ENCODE data around the gene DRC1. TPM values are rescaled to one million over a fixed set of nuclear protein-coding genes. Genes with fewer than 3 reads are reported as not detected.

The DRC1 gene
- total and polyA plus RNA-seq, 2 of the 4 experiments (the other 2 are of a cell fraction), result 0.18 TPM; not detected in 1

DNA sequence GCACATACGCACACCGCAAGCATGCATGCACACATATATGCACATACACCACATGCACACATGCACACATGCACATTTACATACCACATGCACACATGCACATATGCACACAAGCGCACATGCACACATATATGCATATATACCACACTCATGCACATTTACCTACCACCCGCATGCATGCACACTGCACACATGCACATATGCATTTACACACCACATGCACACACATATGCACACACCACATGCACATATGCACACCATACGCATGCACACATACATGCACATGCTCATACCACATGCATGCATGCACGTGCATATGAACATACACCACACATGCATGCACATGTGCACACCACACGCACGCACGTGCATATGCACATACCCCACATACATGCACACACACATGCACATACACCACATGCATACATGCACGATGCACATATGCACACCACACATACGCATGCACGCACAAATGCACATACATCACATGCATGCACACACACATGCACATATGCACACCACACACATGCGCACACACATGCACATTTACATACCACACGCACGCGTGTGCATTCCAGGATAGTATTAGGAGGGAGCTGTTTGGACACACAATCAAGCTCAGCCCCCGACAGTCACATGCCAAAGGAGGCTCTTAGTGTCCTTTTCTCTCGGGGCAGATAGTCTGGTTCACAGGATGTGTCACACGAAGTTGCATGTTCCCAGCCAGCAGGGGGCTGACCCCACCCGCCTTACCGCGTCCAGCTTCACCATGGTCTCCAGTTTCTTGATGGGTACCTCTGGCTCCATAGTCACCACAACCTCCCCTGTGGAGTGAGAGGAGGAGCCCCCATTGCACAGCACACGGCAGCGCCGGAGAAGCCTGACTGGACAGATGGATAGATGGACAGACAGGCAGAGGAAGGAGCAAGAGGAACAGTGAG is 70.3 kb downstream of the DRC1 start:
- Histone ChIP-seq H4K8ac (ENCODE audit: low read depth in 2 of 2, low read length in 2 of 2) (no peak overlapping the region), H2BK5ac (ENCODE audit: low read depth, low read length, poor library complexity, severe bottlenecking) (no peak overlapping the region), H3K9me3 (ENCODE audit: control insufficient read depth, insufficient read depth, low read length) (peaks cover 5% of the 10 kb centered on the region), H2BK20ac (ENCODE audit: low read depth, low read length) (no peak overlapping the region), H3K4ac (ENCODE audit: low read depth, low read length) (no peak overlapping the region), H3K18ac (ENCODE audit: low read depth, low read length) (no peak overlapping the region), H3K23ac (ENCODE audit: low read depth, low read length) (no peak overlapping the region), H3K4me1 (ENCODE audit: control insufficient read depth, insufficient read depth, low read length) (no peaks in the 10 kb centered on the region), H2AK5ac (ENCODE audit: low read depth, low read length) (no peak overlapping the region), H3K27ac (ENCODE audit: insufficient read depth, low read length) (no peak overlapping the region), H2AFZ (replicated peaks; ENCODE audit: low read length, poor library complexity) (no peak overlapping the region), H3K56ac (ENCODE audit: extremely low read depth, insufficient read depth, low read length) (no peak overlapping the region), H4K91ac (ENCODE audit: insufficient read depth, low read depth, low read length) (no peak overlapping the region), H3K27me3 (ENCODE audit: control insufficient read depth, insufficient read depth, low read length) (no peaks in the 10 kb centered on the region; the same call in 1 of the 2 replicates), H4K20me1 (ENCODE audit: insufficient read depth, low read length) (no peaks in the 10 kb centered on the region), H3K36me3 (ENCODE audit: control insufficient read depth, insufficient read depth, low read length) (no peaks in the 10 kb centered on the region), H4K5ac (ENCODE audit: low read depth, low read length) (no peak overlapping the region), H3K79me1 (ENCODE audit: low read depth in 1 of 2, low read length in 2 of 2) (no peaks in the 10 kb centered on the region), H3K9ac (ENCODE audit: low read depth, low read length) (no peak overlapping the region), H2BK15ac (ENCODE audit: low read depth, low read length) (no peak overlapping the region), H2AK9ac (replicated peaks; ENCODE audit: low read depth, low read length, poor library complexity) (no peak overlapping the region), H3K14ac (replicated peaks; ENCODE audit: low read depth, low read length) (no peak overlapping the region), H2BK120ac (ENCODE audit: low read depth, low read length) (no peak overlapping the region), H3K4me2 (ENCODE audit: low read depth, low read length) (no peak overlapping the region), H3K4me3 (ENCODE audit: insufficient read depth, low read depth, low read length) (no peak overlapping the region), H3K9me1 (ENCODE audit: insufficient read depth, low read length) (no peaks in the 10 kb centered on the region; the same call in 1 of the 2 replicates)
- CTCF ChIA-PET, result no interaction called here
- 89% methylated on average over 12 of the region's 25 CpGs; no CpG with 5 or more reads in 1 of the 2 experiments for WGBS, 2 experiments (ENCODE audit: extremely low coverage in 2 of 2, insufficient read length in 1 of 2)
- DNase-seq (no peak), ATAC-seq (ENCODE audit: low read depth) (no peak)
- POLR2A ChIA-PET (ENCODE audit: unreplicated experiment), result no interaction called here
- in situ Hi-C loops (cut with MboI; ENCODE audit: low sequenced_read_pairs), result no loop called here
- intact Hi-C loops (cut with micrococcal nuclease), result no loop called here
- dilution Hi-C loops (cut with HindIII; ENCODE audit: low sequenced_read_pairs, unreplicated experiment), result no loop called here
- BruUV-seq (replicated peaks), result no TSS peak
- TF ChIP-seq, protein P1, sequence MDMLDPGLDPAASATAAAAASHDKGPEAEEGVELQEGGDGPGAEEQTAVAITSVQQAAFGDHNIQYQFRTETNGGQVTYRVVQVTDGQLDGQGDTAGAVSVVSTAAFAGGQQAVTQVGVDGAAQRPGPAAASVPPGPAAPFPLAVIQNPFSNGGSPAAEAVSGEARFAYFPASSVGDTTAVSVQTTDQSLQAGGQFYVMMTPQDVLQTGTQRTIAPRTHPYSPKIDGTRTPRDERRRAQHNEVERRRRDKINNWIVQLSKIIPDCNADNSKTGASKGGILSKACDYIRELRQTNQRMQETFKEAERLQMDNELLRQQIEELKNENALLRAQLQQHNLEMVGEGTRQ (IDR thresholded peaks at IDR 0.05; ENCODE audit: low read depth, low read length), result no peak
- TF ChIP-seq NFE2L2 (IDR thresholded peaks at IDR 0.05; ENCODE audit: low read depth, low read length) (no peak), BHLHE40 (IDR thresholded peaks at IDR 0.05; ENCODE audit: low read depth, low read length) (no peak), FOS (IDR thresholded peaks at IDR 0.05; ENCODE audit: low read depth, low read length) (no peak), CEBPB (IDR thresholded peaks at IDR 0.05; ENCODE audit: low read depth, low read length) (no peak), CHD1 (IDR thresholded peaks at IDR 0.05; ENCODE audit: low read depth, low read length) (no peak), MXI1 (IDR thresholded peaks at IDR 0.05; ENCODE audit: borderline replicate concordance, low read depth, low read length) (no peak), RCOR1 (IDR thresholded peaks at IDR 0.05; ENCODE audit: insufficient replicate concordance, low read length) (no peak), POLR2A (IDR thresholded peaks at IDR 0.05; ENCODE audit: low read depth, low read length) (no peak), MAFK (IDR thresholded peaks at IDR 0.05; ENCODE audit: low read depth, low read length) (no peak), RFX5 (IDR thresholded peaks at IDR 0.05; ENCODE audit: low read depth, low read length) (no peak), MAZ (IDR thresholded peaks at IDR 0.05; ENCODE audit: borderline replicate concordance, low read depth, low read length) (no peak), RAD21 (IDR thresholded peaks at IDR 0.05; ENCODE audit: low read length) (no peak)
- TF ChIP-seq, protein P2, sequence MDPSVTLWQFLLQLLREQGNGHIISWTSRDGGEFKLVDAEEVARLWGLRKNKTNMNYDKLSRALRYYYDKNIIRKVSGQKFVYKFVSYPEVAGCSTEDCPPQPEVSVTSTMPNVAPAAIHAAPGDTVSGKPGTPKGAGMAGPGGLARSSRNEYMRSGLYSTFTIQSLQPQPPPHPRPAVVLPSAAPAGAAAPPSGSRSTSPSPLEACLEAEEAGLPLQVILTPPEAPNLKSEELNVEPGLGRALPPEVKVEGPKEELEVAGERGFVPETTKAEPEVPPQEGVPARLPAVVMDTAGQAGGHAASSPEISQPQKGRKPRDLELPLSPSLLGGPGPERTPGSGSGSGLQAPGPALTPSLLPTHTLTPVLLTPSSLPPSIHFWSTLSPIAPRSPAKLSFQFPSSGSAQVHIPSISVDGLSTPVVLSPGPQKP (IDR thresholded peaks at IDR 0.05; ENCODE audit: borderline replicate concordance, low read depth, low read length), result no peak
- TF ChIP-seq, protein P3, sequence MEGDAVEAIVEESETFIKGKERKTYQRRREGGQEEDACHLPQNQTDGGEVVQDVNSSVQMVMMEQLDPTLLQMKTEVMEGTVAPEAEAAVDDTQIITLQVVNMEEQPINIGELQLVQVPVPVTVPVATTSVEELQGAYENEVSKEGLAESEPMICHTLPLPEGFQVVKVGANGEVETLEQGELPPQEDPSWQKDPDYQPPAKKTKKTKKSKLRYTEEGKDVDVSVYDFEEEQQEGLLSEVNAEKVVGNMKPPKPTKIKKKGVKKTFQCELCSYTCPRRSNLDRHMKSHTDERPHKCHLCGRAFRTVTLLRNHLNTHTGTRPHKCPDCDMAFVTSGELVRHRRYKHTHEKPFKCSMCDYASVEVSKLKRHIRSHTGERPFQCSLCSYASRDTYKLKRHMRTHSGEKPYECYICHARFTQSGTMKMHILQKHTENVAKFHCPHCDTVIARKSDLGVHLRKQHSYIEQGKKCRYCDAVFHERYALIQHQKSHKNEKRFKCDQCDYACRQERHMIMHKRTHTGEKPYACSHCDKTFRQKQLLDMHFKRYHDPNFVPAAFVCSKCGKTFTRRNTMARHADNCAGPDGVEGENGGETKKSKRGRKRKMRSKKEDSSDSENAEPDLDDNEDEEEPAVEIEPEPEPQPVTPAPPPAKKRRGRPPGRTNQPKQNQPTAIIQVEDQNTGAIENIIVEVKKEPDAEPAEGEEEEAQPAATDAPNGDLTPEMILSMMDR (conservative IDR thresholded peaks at IDR 0.05; ENCODE audit: low read depth, low read length), result no peak
